ENCODE data around the gene HEYL.
"Not testable (repeated sequence)": the region's sequence is repeated elsewhere in the genome, so short reads cannot be mapped to it uniquely, and the experiment has no call there.

The HEYL gene

DNA sequence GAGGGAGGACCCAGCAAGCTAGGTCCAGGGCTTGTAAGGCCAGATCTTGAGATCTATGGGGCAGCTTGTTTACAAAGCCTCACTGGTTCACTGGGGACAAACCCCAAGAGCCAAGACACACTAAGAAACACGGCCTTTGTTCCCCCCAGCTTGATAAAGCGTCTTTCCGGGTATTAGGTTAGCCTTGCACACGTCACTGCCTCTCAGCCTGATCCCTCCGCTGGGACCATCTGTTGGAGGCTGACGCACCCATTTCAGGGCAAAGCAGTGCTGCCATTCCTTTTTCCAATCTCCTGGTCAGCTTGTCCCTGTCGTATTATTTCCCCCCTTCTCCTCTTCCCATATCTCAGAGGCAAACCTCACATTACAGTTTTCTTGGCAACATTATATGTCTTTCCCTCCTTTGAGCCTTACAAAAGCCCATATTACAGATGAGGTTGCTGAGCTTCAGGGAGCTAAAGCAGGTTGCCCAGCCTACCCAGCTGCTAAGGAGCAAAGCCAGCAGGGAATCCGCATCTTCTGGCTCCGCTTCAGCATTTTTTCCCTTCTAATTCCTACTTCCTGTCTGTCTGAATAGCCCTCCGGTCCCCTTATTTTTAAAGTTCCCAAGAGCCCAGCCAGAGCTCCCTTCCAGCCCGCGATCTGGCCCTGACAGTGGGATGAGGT lies 4.1 kb downstream of the HEYL start:
- DNase-seq: no peak

DNA sequence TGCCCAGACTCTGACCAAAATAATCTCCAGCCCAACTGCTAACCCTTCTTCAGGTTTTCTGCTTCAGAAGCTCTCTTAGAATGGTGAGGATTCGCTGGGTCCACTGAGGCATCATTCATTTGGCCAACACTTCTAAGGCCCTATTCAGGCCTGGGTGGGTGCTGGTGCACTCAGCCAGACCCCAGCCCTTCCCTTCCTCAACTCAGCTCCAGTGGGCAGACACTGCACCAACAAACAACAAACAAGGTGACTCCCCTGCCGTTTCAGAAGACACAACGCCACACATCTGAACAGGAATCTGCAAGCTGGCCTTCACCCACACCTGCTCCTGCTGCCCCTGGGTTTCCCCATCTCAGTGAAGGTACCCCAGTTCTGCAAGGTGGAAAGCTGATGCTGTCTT lies 6.0 kb downstream of the HEYL start:
- DNase-seq: no peak

DNA sequence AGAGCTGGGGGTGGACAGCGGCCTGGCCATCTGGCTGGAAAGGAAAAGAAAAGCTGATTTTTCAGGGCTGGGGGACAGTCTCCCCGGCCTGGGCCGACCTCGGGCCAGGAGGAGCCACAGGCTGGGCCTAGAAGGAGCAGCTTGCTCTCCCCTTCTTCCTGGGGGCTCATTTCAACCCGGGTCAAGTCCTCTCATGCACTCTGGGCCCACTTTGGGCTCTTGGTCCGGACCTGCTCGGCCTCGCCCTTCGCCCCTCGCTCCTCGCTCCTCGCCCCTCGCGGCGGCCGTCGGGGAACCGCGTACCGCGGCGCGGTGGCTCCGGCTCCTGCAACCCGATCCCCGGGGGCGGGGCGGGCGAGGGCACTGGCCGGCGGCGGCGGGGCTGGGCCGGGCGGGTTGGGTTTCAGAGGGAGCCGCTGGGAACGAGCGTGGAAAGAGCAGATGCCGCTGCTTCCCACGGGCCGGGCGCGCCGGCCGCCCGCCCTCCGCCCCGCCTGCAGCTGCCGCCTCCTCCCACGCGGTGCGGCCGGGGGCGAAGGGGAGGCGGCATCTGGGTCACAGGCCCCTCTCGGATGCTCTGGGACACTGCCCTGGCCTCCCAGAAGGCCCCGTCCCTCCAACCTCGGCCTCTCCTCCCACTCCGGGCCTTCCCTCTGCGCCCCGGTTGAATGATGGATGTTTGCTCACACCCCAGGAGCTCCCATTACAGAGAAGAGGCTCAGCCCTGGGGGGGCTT lies 6.6 kb downstream of the HEYL start:
- no peak for DNase-seq

DNA sequence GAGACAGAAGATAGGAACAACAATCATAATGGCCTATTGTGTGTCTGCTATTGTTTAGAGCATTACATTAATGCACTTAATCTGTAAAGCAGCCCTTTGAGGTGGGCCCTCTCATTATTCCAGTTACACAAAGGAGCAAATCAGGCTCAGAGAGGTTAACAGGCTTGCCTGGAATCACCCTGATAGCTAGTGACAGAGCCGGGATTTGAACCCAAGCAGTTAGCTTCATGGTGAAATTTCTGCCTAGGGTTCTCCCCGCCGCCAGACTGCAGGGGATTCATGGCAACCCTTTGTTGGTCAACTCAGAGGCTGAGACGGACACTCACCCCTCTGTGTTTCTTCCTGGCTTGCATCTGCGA lies 7.1 kb downstream of the HEYL start:
- no peak for DNase-seq

DNA sequence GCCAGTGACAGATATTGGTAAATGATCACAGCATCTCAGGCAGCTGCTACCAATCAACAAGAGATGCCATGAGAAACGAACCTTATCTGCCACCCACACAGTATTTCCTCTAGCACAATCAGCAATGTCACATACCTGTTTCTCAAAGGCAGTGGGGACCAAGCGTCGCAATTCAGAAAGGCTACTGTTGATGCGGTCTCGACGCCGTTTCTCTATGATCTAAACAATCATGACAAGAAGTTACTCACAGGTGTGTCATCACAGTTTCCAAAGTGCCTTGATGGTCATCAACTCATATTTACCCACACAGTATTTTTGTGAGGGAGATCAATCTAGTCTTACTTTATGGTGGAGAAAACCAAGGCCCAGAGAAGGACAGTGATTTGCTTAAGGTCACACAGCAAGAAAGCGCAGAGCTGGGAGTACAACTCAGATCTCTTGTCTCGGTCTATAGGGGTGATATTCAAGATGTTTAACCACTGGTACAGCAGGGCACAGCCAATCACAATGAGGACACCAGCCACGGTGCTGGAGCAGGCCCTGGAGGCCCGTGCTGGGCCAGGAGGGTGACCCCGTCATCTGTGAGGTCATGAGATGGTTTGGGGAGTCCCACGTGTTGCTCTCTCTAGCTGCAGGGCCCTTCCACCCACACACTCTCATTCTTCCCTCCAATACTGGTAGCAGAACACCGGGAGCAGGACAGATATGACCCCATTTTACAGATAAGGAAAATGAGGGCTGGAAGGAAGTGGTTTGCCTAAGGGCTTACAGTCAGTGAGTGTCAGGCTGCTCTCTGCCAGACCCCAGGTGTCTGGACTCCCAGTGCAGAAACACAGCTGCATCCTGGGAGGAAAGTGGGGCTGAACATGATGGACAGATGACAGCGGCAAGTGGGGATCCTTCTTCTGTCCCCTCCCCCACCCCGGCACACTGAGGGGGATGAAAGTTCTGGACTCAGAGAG lies 7.8 kb downstream of the HEYL start:
- no peak for DNase-seq

DNA sequence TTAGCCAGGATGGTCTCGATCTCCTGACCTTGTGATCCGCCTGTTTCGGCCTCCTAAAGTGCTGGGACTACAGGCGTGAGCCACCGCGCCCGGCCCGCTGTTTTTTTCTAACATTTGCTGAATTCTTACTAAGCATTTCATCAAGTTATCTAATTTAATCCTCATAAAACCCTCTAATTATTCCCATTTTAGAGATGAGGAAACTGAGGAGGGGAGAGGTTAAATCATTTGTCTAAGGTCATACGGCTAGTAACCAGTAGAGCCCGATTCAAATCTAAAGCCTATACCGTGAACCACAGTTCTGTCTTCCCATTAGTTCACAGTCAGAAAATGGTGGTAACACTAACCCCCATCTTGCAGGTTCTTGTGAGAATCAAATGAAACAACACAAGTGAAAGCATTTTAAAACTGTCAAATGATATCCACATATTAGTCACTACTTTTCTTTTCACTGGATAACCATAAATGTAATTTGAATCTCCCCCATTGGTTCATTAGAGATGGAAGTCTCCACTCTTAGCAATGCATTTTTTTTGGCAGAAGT lies 10.6 kb downstream of the HEYL start:
- no peak for DNase-seq

DNA sequence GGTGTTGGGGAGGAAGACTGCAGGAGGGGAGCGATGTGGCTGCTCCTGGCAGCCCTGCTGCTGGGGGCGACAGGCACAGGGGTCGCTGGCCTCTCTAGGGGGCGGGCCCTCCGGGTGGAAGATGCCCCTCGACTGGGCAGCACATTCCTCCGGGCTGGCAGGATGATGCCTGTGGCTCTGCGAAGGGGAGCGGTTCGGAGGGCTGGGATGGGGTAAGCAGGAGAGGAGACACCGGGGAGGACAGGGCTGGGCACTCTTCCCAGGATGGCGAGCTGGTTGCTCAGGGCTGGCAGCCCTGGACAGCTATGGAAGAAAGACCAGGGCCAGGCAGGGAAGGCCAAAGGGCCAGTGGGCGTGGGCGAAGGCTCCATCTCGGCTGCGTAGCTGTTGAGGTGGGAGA lies 12.8 kb downstream of the HEYL start:
- DNase-seq: no peak

DNA sequence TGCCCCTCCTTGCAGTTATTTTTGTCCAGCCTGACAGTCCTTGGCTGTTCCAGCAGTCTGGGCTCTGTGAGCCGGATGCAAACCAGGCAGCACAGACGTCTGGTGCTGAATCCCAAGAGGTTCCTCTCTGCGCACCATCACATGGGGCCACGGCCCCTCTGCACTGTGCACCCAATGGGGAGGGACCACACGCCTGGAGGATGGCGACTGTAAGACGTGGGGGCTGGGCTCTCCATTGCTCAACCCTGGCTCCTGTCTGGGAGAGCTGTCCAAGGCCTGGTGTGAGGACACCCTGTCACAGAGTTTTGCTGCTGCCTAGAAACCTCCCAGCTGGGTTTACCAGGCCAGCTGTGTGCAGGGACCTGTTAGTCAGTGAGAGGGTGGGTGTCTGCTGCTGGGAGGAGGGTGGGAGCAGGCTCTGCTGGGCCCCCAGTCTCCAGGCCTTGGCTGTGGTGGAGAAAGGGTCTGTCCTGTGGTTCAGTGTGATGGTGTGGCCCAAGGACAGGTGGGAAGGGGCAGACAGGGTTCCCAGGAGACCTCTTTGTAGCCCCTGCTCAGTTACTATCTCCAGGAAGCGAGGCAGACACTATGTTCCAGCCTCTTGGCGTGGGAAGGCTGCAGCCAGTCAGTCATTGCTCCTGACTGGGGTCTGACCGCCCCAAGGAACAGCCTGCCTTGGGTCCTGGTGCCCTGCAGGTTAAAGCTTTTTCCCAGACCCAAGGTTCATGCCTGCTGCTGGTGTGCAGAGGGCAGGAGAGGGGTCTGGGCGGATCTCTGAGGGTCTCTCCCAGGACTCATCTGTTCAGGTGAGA lies 13.8 kb downstream of the HEYL start:
- DNase-seq: no peak

DNA sequence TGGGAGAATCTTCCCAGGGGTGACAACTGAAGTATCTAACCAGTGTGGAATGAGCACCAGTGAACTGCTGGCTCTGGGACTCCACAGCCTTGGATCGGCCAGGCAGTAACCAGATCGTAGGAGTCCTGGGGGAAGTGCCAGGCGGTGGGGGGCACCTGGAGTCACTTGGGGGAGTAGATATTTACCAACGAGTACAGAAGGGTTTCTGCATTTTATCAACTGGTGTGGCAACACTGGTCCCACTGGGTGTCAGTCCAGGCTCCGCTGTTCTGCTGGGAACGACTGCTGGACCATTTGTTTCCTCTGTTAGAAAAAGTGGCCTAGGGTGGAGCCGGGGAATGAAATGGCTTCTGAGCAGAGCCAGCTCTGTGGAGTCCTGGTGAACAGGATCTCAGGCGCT lies 14.4 kb downstream of the HEYL start:
- DNase-seq: no peak

DNA sequence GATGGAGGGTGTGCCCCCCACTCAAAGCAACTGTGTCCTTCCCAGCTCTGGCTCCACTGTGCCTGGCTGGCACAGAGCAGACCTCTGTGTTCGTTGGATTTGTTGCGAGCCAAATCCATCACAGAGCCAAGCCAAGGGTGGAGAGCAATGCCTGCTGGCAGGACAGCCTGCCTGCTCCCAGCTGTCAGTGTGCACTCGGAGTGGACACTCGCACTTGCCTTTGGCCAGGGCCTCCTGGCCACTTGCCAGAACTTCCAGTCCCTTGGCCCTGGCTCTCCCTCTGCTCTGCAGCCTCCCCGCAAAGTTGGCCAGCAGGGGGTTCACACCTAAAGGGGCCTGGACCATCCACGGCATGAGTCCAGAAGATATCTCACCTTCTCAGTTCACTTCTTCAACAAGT lies 16.4 kb downstream of the HEYL start:
- DNase-seq: no peak

DNA sequence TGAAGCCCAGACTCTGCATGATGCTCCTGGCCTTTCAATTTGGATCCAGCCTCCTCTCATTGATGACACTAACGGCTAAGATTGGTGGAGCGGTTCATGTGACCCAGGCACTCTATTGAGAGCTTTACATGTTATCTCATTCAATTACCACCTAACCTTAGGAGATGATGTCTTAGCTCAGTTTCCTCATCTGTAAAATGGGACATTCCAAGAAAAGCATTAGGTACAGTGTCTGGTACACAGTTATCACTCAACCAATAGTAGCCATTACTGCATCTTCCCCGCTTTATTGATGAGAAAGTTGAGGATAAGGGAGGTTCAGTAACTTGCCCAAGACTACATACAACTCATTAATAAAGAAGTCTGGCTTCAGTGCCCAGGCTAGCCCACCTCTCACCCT lies 17.0 kb downstream of the HEYL start:
- DNase-seq: no peak

DNA sequence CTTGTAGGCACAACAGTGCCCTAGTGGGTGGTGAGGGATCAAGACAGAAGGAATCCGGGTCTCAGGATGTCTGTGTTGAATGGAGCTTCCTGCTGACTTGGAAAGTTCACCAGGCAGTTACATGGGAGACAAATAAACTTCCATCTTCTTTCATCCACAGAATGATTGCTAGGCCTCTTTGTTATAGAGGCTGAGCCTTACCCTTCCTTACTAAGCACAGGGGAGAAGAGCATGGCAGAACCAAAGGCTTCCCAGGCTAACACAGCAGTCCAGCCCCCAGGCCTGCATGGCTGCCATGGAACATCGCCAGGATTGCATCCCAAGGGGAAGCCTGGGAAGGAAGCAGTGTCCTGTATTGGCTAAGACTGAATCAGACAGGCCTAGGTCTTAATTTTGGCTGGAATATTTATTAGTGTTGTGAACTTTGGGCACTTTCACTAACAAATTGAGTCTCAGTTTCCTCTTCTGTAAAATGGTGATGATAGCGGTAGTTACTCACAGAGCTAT lies 18.7 kb downstream of the HEYL start:
- no peak for DNase-seq

DNA sequence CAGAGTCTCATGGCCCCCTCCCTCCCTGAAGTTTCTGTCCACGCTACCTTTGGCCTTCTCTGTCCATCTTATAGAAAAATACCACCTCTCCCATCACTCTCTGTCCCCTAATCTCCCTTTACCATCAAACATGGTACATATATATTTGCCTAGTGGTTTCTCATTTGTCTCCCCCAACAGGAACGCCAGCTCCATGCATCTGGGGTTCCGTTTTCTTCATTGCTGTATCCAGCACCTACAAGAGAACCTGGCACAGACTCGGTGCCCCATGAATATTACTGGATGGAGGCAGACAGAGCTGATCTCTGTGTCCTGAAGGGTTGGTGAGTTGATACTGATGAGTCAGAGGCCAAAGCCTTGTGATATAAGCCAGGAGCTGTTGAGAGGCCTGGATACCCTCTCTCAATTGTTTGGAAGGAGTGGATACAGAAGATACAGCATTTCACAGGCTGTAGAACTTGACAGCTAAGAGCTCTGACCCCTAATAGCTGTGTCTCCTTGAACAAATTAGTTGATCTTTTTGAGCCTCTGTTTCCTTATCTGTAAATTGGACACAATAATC lies 21.9 kb downstream of the HEYL start:
- DNase-seq: no peak

DNA sequence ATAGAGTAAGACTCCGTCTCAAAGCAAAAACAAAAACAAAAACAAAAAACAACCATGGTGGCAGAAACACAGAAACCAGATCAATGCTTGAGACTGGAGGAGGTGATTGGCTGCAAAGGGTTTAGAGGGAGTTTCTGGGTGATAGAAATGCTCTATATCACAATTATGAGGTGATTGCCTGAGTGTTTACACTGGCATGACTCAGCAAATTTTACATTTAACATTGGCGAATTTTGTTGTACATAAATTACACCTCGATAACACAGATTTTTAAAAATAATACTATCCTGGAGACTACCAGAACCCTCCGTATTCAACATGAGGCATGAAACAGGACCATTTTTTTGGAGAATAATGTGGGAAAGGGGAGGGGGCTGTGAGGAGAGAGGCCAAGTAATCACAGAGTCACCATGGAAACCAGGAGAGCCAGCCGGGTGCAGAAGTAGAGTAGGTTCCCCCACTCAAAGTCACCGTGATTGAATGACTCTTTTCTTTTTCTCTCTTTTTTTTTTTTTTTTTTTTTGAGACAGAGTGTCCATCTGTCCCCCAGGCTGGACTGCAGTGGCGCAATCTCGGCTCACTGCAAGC lies 24.3 kb downstream of the HEYL start:
- DNase-seq: no peak

DNA sequence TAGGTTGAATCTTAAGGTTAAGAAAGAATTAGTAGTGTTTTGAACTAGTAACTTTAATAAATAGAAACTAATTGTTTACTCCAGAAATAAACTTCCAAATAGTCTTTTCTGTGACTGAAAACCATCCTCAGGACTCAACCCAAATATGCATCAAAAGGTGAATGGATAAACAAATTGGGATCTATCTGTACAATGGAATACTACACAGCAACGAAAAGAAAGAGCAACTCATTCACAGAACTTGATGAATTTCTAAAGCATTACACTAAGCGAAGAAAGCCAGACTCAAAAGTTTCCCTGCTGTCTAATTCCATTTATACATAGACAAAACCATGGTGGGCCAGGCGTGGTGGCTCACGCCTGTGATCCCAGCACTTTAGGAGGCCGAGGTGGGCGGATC lies 25.0 kb downstream of the HEYL start:
- no peak for DNase-seq

DNA sequence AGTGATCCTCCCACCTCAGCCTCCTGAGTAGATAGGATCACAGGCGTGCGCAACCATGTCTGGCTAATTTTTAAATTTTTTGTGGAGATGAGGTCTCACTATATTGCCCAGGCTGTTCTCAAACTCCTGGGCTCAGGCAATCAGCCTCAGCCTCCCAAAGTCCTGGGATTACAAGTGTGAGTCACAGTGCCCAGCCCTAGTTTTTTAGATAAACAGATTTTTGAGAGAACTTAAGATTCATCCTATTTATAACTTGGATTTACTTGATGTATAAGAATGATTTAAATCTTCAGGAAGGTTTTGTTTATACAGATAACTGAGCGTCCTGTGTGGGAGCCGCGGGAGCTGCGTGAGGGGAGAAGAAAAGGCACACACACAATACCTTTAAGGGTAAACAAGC lies 26.2 kb downstream of the HEYL start:
- DNase-seq: no peak

DNA sequence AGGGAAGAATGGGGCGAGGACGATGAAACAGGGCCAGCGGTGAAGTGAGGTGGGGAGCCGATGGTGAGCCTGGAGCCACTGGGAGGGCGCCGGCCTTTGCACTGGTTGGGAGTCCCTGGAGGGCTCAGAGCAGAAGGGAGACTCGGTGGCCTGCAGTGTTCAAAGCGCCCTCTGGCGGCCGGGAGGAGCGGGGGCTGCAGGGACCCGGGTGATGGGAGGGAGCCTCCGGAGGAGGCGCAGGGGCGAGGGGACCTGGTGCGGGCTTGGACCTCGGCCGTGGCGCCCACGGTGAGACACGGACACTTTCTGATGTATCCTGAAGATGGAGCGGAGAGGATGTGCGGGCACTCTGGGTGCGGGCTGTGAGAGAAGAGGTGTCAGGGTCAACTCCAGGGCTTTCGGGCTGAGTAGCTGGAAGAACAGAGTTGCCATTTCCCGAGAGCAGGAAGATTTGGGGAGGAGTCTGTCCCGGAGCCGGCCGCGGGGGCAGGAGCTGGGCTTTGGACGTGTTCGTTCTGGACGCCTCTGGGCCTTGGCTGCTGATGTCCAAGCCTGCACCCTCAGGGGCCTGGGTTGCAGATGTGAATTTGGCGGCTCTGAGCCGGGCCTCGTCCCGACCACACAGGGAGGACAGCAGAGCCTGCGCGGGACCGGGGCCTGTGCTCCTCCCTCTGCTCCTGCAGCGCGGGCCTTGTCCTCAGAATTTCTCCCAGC lies 29.7 kb downstream of the HEYL start:
- no peak for DNase-seq

DNA sequence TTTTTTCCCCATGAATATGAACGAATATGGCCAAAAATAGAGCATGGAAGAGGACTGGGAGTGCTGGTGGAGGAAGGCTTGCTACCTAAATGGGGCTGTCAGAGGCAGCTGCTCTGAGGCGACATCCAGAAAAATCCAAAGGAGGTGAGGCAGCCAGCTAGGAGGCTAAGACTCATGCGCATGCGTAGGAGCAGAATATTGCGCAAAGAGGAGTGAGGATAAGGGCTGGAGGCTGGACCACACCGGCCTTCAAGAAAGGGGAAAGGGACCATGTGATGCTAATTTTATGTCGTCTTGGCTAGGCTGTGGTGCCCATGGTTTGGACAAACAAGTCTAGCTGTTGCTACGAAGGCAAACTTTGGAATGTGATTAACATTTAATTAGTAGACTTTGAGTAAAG lies 30.5 kb downstream of the HEYL start:
- no peak for DNase-seq

DNA sequence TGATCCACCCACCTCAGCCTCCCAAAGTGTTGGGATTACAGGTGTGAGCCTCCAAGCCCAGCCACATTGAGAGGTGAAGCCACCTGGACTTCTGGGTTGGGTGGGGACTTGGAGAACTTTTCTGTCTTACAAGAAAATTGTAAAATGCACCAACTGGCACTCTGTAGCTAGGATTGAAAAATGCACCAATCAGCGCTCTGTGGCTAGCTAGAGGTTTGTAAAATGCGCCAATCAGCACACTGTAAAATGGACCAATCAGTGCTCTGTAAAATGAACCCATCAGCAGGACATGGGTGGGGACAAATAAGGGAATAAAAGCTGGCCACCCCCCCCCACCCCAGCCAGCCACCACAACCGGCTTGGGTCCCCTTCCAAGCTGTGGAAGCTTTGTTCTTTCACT lies 35.8 kb downstream of the HEYL start:
- not testable (repeated sequence) for DNase-seq

DNA sequence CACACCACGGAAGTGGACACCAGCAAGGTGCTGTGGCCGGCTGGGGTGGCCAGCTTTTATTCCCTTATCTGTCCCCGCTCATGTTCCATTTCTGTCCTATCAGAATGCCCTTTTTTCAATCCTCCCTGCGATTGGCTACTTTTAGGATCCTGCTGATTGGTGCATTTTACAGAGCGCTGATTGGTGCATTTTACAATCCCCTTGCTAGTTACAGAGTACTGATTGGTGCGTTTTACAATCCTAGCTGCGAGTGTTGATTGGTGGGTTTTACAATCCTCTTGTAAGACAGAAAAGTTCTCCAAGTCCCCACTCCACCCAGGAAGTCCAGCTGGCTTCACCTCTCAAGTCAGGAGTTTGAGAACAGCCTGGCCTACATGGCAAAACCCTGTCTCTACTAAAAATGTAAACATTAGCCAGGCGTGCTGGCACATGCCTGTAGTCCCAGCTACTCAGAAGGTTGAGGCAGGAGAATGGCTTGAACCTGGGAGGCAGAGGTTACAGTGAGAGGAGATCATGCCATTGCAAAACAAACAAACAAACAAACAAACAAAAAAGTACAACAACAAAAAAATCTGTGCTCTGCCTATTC lies 37.7 kb downstream of the HEYL start:
- not testable (repeated sequence) for DNase-seq

DNA sequence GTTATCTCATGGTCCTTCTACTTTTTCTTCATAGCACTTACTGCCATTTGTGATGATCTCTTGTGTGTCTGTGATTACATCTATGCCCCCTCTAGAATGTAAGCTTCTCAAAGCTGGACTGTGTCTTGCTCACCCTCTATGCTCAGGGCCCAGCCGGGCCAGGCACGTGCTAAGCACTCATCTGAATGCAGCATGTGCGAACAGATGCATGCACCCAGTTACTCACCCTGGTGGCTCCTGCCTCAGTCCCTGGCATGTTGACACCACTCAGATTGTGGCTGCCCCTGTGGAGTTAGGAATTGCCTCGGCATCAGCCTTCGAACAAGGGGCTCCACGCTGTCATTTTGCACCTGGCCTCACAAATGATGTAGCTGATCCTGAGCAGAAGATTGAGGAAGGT lies 43.3 kb downstream of the HEYL start:
- no peak for DNase-seq

Measured in SIG-M5 (cell line).